Hematopoietic multipotent progenitor cell (in vitro differentiated cells): ENCODE measurements around the gene DPYSL3. TPM values are rescaled to one million over a fixed set of nuclear protein-coding genes. Genes with fewer than 3 reads are reported as not detected.
"Not testable (repeated sequence)": the region's sequence is repeated elsewhere in the genome, so short reads cannot be mapped to it uniquely, and the experiment has no call there.

ENCODE experiments used
- DNase-seq, 3 donors: peaks; one replicate each; pipeline ENCODE4 v3.0.0-alpha.2; 2011 to 2015; ENCODE audit warnings: low read depth in 2 of 3, low spot score in 2 of 3
- total RNA-seq: library from RNA; depleted of rRNA; stranded (reverse); fragments of >200 nt; gene quantifications from one replicate; pipeline ENCODE4 v1.2.3, GENCODE V29; 2012

DPYSL3 gene
- 45.2 TPM for total RNA-seq

DNA sequence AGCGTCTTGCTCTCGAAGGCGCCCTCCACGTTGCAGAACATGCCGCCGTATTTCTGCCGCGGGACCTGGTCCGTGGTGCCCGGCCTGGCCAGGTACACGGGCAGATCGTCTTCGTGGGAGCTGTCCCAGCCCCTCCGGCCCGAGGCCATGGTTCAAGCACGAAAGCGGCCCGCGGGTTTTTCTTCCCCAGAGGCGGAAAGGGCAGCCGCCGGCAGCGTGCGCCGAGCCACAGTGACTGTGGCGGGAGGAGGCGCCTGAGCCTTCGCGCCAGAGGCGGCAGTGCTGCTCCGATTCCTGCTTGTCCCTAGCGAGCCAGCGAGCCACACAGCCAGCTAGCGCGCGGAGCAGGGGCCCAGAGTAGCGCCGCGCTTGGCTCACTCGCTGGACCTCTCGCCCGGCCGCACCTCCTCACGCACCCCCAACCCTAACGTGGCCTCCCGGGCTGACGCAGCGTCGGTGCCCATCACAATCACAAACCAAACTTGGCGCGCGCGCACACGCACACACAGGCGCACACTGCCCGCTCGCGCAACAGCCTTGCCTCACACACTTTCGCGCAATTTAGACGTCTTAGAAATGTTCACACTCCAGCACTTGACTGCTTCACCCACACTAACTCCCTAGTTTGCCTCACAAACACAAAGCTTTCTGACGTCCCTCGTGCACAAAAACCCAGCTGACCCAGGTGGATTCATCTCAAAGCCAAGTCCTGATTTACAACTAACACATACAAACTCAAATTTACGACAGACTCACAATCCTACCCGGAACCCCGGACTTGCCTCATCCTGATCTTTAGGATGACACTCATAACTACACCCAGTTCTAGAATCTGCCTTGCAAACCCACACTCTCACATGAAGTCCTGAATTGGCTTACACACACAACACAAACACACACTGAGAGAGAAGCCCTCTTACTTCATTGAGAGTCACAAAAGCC, at the start of gene DPYSL3:
TSS of gene DPYSL3 (minus strand) at position 359 of the 942 bp plus-strand sequence. CDS start at position 149, 210 bp downstream.
- peak in 2 of 3 donors; percentile 46 to 61 for DNase-seq

DNA sequence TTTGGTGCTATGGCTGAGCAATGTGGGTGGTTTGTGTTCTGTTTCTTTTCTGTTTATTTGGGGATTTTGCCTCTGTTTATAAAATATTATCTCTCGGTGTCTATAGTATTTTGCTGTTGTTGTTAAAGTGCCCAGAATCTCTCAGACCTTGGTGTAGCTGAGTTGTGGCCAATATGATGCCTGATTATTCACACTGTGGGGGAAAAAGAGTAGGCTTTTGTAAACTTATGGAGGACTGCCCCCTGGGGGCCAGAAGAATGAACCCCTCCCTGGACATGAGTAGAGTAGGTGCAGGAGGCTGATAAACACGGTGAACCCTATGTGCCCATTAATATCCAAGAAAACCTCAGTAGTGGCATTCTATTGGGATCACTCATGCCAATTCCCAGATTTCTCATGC, 49.0 kb upstream of the DPYSL3 start:
- peak in 2 of 3 donors; percentile 63 to 86 for DNase-seq

DNA sequence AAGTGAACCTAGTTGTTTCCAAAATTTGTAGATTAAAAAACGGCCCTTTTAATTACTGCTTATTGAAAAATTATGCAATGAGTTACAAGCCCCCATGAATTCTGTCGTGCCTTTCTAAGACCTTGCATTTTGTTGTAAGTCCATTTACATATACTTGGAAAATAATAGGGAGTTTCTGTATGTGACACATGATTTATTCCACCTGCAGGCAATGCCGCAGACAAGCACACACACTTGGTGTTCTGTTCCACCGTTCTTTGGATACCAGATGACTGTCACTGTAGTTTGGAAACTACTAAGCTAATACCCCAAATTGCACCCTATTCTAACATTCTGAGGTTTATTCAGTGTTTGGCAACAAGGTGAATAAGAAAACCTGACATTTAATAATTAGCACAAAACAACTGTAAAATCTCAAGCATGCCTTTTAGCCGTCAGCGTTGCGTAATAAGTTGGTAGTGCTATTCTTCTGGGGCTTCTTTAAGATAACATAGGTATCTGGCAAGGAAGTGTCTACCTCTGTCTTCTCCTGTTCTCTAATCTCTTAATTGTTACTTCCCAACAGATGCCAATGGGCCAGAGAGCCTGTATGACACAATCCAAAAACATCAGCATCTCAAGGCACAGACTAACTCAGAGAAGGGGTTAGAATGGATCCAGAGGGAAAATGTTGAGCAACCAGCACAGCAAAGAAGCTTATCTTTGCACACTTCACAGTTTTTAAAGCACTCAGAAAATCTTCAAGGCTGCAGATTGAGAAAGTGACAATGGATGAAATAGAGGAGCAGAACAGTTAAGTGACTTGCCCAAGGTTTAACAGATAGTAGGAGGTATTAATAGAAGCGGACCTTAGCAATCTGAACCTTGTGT, 48.2 kb upstream of the DPYSL3 start:
- no peak for DNase-seq

DNA sequence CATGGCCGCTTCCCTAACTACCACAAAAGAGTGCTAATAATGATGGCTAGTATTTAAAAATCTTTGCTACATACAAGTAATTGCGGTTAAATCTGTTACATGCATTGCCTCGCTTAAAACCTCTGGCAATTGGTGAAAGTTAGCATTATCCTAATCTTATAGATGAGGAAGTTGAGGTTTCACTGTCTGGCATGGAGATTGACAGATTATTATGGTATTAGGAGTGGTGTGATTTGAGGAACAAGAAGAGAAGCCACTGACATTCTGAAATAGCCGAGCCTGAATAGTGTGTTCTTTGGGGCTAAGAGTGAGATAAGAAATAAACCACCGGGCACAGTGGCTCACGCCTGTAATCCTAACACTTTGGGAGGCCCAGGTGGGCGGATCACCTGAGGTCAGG, 45.3 kb upstream of the DPYSL3 start:
- DNase-seq, result peak in 1 of 3 donors; percentile 39

DNA sequence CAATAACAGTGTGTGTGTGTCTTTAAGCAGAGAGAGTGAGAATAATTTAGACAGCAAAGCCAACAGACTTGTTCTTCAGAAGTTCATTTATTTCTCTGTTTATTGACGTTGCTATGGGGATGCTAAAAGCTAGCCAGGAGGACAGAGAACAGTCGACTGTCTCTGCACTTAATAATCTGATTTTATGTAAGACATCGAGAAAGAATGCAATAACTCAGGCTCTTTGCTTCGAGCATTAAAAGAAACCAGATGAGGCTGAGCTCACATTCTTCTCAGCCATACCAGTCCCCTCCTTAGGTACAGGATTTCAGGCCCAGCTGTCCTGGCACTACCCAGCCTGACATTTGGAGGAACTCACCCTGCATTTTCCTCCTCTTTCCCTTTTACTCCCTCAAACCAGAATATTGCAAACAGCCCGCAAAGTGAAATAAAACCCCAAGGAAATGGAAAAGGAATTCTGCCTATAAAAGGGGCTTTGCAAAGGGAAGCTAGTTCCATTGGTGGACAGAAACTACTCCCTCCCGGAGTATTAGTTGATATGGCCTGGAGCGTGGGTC, 44.5 kb upstream of the DPYSL3 start:
- DNase-seq, result peak in 1 of 3 donors; percentile 43

DNA sequence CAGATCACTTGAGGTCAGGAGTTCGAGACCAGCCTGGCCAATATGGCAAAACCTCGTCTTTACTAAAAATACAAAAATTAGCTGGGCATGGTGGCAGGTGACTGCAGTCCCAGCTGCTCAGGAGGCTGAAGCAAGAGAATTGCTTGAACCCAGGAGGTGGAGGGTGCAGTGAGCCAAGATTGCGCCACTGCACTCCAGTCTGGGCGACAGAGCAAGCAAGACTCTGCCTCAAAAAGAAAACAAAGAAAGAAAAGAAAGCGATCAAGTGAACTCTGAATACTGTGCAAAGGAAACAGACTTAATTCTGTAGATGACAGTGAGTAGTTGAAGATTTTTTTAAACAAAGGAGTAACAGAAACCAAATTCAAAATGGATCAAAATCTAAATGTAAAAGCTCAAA, 43.9 kb upstream of the DPYSL3 start:
- DNase-seq, result not testable (repeated sequence)

DNA sequence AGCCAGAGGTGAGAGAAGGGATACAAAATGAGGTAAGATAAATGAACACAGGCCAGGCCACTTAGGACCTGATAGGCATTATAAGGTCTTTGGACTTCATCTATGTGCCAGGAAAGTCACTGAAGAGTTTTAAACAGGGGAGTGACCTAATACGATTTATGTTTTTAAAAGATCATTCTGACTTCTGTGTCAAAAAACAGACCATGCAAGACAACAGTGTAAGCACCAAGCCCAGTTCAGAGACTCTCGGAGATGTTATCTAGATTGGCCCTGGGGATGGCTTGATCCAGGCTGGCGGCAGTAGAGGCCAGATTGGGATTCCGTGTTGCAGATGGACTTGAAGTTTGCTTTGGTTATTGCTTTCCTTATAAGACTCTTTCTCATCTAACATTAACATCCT, 43.0 kb upstream of the DPYSL3 start:
- DNase-seq, result no peak

DNA sequence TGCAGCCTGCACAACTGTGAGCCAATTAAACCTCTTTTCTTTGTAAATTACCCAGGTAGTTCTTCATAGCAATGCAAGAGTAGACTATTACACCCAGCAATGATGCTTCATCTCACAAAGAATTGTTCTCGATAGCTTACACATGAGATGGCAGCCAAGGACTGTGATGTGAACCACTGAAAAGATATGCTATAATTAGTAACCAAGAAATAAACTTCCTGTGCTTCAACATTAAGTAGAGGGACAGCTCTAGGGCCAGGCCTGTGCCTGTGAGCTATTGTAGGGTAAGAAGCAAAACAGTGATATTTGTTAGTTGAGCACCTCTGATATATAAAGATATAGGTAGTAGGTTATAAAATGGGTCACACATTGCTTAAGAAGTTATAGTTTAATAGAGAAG, 41.8 kb upstream of the DPYSL3 start:
- DNase-seq, result no peak

DNA sequence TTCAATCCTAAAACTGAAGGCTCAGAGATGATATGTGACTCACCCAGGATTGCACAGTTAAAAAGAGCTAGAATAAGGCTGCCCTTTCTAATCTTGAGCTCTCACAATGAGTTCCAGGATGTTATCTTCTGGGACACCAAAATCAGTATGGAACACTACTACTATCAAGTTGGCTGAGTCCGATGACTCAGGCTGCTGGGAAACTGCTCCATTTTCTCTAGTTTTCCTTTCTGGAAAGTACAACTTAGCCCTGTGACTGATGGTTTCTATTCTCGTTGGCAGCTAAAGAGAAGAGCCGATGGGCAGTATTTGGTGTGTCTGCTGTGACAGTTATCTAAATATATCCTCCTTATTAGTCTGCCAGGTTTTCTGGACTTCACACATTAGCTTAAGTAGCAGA, 37.9 kb upstream of the DPYSL3 start:
- no peak for DNase-seq

DNA sequence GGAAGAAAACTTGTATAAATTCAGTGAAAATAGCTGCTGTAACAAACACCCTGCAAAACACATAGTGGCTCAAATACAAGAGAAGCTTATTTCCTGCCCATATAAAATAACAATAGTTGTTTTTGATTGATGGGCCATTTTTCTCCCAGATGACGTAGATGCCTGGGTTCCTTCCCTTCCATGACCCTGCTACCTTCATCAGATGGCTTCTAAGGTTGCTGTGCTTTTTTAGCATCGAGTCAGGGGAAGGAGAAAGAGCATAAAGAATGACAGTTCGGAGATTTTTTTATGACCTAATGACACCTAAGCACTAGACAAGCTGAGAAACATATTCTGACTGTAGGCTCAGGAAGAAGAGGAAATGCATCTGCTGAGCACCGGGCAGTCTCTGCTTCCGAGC, 34.7 kb upstream of the DPYSL3 start:
- no peak for DNase-seq

DNA sequence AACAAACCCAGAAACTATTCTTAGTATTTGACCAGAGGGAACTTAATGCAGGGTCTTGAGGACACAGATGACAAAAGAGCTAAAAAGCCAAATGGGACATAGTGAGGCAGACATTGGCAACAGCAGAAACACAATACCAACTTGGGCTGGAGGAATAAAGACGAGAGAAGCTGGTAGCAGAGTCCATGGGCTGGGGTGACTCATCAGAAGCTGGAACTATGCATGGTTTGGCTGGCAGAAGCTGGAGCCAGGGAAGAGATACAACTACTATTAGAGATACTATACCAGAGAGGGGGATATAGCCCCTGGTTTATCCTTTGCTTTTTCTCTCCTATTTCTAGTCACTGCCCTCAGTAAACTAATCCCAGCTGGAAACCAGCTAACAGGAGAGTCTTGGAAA, 29.2 kb upstream of the DPYSL3 start:
- DNase-seq, result no peak

DNA sequence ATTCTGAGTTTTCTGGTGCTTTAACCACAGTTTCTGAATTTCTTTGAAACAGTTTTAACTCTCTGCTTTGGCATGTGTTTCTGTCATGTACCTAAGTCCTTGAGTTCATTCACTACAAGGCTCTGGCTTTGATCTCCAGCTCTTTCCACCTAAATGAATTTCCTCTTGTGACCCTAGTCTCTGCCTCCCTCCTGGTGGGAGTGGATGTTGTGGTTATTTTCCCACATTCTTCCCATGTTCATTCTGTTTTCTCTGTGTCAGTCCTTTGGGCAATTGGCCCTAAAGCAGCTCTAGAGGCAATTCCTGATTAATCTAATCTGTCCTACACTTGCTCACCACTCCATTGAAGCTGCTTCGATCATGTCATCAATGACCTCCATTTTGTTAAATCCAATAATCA, 28.4 kb upstream of the DPYSL3 start:
- no peak for DNase-seq

DNA sequence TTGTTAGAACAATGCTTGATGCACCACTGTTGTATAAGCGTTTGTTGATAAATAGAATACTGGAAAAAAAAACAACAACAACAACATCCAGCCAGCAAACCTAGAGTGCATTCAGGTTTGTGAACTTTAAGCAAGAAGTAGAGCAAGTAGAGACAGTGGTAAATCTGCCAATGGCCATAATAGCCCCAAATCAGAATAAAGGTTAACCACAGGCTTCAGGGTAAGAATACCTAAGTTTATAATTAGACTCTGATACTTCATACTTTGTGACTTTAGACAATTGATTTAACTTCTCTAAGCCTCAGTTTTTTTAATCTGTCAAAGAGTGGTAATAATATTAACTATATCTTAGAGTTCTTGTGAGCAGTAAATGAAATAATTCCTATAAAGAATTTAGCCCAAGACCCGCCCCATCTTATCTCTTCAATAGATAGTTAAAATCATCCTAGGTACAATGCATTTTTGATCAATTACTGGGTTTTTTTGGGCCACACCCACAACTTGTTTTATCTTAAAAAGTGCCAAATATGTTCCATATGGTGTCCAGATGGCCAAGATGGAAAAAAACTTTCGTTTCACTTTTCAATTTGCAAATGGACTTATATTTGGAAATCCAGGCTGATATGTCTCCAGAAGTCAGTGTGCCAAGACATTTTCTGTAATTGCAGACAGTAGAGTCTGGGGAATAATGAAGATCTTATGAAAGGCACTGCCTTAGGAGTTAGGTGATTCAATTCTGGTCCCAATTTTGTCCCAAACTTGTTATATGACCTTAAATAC, 24.5 kb upstream of the DPYSL3 start:
- no peak for DNase-seq

DNA sequence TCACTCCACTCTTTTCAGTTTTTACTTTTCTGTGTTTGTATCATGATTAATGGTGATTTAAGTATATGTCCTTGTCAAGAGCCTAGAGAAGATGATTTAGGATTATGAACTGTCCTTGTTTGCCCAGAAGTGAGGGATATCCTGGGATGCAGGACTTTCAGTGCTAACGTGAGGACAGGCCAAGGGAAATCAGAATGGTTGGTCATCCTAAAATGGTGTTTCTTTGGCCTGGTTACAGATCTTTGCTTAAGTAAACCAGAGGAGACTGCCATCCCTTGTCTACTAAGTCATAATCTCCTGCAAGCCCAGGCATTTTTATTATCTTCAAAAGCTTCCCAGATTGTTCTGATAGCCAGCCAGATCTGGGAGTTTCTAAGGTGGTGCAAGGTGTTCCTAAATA, 22.3 kb upstream of the DPYSL3 start:
- no peak for DNase-seq

DNA sequence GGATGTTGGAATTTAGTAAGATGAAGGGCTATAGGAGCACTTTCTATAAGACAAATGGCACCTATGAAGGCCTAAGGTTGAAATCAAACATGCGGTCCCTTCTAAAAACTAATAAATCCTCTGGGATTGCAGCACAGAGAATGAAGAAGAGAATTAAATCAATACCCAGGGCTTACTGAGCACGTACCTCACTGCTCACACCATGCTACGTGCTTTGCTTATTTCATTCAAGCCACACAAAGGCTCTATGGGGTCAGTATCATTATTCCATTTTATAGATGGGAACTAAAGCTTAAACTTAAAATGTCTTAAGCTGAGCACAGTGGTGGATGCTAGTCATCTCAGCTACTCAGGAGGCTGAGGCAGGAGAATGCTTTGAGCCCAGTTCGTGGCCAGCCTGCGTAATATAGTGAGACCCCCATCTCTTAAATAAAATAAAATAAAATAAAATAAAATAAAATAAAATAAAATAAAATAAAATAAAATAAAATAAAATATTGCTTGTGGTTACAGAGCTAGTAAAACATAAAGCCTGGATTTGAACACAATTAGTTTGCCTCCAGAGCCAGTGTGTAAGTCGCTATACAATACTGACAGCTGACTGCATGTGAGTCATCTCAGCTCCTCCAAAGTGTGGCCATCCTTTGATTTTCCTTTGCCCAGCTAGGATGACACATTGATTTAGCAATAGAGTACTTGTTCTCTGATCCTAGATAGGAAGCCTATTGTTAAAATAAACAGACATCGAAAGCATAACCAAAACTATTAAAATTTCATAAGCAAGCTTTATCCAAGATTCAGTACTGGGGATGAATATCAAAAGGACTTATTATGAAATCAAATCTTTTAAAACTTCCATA, 20.9 kb upstream of the DPYSL3 start:
- no peak for DNase-seq

DNA sequence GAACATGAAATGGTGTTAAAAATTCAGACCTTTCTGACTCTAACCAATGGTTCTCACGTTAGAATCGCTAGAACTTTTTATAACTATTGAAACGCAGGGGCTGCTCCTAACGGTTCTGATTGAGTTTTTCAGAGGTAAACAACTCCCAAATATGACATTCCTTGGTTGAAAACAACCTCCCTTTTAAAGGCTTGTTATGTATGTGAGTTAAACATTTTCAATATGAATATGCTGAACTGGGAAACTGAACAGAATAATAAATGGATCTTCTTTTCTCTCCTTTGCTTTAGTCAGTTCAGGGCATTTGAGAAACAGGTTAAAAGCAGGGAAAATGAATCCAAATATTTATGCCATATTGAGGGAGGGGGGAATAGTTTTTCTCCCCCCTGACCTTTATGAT, 13.2 kb upstream of the DPYSL3 start:
- DNase-seq, result no peak

DNA sequence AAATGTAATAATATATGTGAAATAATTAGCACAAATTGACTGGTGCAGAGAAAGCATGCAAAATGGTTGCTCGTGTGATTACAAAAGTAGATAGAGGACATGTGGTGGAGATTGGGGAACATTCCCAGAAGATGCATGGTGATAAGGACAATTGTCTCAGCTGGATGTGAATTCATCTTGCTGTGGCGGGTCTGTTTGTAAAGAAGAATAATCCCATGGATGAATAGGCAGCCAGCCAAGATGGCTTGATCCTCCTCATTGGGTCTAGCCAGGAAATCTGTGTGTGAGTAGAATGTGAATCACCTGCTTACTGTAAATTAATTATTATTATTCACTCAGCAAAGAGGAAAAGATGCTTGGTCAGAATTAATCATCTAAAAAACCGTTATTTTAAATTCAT, 12.6 kb upstream of the DPYSL3 start:
- no peak for DNase-seq

DNA sequence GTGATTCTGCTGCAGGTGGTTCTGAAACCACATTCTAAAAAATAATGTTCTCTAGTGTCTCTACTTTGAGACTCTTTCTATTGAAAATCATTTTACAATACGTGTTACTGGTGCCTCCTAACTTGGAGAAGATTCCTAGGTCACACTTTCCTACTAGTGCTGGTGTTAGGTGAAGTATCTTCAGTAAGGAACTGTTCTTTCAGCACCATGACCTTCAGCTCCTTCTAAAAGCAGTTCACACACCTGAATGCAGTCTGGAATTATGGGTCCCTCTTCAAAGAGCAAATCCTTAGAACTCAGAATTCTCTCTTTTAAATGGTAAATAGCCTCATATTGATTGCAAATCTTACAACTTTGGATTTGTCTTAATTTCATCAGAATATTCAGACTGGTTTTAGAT, 10.6 kb upstream of the DPYSL3 start:
- DNase-seq, result no peak

DNA sequence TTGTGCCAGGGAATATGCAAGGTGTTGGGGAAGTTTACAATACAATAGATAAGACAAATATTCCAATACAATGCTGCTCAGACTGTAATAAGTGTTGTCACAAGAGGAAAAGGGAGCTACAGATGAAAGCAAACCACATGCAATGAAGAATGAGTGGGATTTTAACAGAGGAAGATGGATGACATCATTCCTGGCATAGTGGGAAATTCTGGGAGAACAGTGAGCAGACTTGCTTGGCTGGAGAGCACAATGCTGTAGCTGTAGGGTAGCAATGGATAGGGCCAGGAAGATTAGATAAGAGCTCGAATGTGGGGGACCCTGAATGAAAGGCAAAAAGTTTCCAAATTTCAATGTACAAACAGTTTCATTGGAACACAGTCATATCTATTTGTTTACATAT, 9.5 kb upstream of the DPYSL3 start:
- DNase-seq, result no peak

DNA sequence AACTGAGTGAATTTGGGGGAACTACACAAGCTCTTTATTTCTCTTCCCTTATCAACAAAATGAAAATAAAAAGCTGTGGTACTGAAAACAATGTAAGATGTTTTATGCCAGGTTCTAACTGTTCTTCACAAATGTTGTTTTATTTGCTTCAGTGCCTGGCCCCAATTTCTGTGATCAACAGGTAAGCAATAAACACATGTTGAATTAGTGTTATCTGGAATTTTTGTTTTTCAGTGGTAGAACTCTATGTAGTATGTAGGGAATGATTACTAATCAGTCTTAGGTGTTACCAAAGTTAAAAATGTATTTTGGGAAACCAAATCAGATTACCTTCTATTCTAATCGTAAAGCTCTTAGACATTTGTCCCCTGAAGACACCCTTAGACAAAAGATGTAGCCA, 7.5 kb upstream of the DPYSL3 start:
- DNase-seq, result no peak
